Muscle layer of duodenum (tissue), 2 donors: ENCODE data around the gene FGFR4.

Experiments
- H3K27ac ChIP-seq: one replicate; pipeline ENCODE4 v1.7.0; 2013; ENCODE audit warnings: mild to moderate bottlenecking, low read length
- H3K27me3 ChIP-seq: one replicate; pipeline ENCODE4 v1.7.0; 2013; ENCODE audit warnings: low read depth, mild to moderate bottlenecking, control low read depth, low read length
- H3K36me3 ChIP-seq, 2 donors: one replicate each; pipeline ENCODE4 v1.7.0; 2013; ENCODE audit warnings: low read length in 2 of 2, control low read depth in 1 of 2, mild to moderate bottlenecking in 1 of 2; ENCODE audit not compliant: insufficient read depth in 2 of 2, control insufficient read depth in 1 of 2
- H3K4me1 ChIP-seq, 2 donors: one replicate each; pipeline ENCODE4 v1.7.0; 2013; ENCODE audit warnings: low read length in 2 of 2, mild to moderate bottlenecking in 2 of 2, control low read depth in 1 of 2, moderate library complexity in 1 of 2; ENCODE audit not compliant: insufficient read depth in 2 of 2, control insufficient read depth in 1 of 2
- H3K4me3 ChIP-seq, 2 donors: one replicate each; pipeline ENCODE4 v1.7.0; 2013; ENCODE audit warnings: low read length in 2 of 2, low read depth in 1 of 2, mild to moderate bottlenecking in 1 of 2
- H3K9me3 ChIP-seq, 2 donors: one replicate each; pipeline ENCODE4 v1.7.0; 2013; ENCODE audit warnings: low read length in 2 of 2, control low read depth in 1 of 2, mild to moderate bottlenecking in 1 of 2; ENCODE audit not compliant: control insufficient read depth in 1 of 2
- donor health status: healthy.

The FGFR4 gene

DNA sequence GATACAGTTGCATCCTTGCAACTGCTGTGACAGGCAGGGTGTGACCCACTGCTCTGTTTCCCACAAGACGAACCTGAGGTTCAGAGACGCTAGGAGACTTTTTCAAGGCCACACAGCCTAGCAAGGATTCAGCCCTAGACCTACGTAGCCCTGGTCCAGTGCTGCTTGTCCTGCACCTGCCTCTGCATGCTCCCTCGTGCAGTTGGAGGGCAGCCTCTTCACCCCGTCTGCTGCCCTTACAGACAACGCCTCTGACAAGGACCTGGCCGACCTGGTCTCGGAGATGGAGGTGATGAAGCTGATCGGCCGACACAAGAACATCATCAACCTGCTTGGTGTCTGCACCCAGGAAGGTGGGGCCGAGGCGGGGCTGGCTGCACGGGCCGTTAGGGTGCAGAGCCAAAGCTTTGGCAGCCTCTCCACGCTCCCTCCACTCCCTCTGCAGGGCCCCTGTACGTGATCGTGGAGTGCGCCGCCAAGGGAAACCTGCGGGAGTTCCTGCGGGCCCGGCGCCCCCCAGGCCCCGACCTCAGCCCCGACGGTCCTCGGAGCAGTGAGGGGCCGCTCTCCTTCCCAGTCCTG lies 8.5 kb downstream of the FGFR4 start:
- Histone ChIP-seq H3K9me3 (no peaks in the 10 kb centered on the region), H3K27me3 (no peaks in the 10 kb centered on the region), H3K4me1 (peaks cover 0 to 16% of the 10 kb centered on the region in 2 donors), H3K27ac (no peak overlapping the region), H3K4me3 (no peak overlapping the region), H3K36me3 (no peaks in the 10 kb centered on the region)

DNA sequence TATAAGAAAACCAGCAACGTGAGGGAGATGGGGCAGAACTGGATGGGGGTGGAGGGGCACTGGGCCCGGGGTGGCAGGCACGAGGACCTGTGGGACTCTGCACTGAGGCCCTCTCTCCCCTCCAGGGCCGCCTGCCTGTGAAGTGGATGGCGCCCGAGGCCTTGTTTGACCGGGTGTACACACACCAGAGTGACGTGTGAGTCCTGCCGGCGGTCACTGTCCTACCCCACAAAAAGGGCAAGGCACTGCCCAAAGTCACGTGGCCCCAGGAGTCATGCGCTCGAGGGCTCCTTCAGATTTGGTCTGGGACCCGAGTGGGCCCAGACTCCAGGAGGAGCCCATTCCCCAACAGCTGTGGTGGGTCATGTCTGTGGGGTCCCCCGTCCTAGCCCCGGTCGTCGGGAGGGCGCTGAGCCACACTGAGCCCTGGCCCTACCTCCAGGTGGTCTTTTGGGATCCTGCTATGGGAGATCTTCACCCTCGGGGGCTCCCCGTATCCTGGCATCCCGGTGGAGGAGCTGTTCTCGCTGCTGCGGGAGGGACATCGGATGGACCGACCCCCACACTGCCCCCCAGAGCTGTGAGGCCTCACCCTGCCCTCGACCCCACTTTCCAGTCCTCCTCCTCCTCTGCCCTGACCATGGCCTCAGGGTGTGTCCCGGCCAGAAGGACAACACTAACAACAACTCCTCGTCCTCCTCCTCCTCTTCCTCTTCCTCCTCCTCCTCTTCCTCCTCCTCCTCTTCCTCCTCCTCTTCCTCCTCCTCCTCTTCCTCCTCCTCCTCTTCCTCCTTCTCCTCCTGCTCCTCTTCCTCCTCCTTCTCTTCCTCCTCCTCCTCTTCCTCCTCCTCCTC lies 9.7 kb downstream of the FGFR4 start:
- no peak overlapping the region for H3K27ac ChIP-seq
- no peaks in the 10 kb centered on the region for H3K36me3 ChIP-seq
- H3K9me3 ChIP-seq: no peaks in the 10 kb centered on the region

DNA sequence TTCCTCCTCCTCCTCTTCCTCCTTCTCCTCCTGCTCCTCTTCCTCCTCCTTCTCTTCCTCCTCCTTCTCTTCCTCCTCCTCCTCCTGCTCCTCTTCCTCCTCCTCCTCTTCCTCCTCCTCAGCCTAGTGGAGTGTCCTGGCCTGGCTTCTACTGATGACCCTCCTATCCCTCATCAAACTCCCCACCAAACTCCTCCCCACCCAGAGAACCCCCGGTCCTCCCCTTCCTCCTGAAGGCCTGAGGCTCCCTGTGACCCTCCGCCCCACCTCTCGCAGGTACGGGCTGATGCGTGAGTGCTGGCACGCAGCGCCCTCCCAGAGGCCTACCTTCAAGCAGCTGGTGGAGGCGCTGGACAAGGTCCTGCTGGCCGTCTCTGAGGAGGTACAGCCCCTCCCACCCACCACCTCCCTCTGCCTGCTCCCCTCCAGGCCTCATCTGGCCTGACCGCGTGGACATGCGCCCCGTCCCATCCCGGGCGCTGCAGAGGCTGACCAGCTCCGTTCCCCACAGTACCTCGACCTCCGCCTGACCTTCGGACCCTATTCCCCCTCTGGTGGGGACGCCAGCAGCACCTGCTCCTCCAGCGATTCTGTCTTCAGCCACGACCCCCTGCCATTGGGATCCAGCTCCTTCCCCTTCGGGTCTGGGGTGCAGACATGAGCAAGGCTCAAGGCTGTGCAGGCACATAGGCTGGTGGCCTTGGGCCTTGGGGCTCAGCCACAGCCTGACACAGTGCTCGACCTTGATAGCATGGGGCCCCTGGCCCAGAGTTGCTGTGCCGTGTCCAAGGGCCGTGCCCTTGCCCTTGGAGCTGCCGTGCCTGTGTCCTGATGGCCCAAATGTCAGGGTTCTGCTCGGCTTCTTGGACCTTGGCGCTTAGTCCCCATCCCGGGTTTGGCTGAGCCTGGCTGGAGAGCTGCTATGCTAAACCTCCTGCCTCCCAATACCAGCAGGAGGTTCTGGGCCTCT lies 10.6 kb downstream of the FGFR4 start:
- H3K27ac ChIP-seq: no peak overlapping the region
- H3K36me3 ChIP-seq: no peaks in the 10 kb centered on the region

More for the DNA sequence above, 9.7 kb downstream of the FGFR4 start:
- Histone ChIP-seq H3K4me1 (peaks cover 0 to 15% of the 10 kb centered on the region in 2 donors), H3K27me3 (no peaks in the 10 kb centered on the region), H3K4me3 (no peak overlapping the region)

DNA sequence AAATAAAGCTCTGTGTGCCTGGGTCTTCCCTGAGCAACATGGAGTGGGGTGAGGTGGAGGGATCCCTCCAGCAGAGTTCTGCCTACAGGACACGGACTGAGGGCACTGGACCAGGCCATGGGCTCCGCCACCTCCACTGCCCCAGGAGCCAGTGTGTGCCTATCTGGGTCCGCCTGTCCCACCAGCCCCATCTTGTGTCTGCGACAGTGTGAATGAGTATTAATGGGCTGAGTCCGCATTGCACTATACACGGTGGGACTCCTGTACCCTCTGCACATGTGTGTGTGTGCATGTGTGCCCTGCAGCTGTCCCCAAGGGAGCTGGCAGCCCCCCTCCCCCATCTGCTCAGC lies 11.4 kb downstream of the FGFR4 start:
- no peaks in the 10 kb centered on the region for H3K27me3 ChIP-seq
- no peak overlapping the region for H3K27ac ChIP-seq
- H3K4me3 ChIP-seq: no peak overlapping the region
- peaks cover 0 to 15% of the 10 kb centered on the region in 2 donors for H3K4me1 ChIP-seq
- H3K9me3 ChIP-seq: no peaks in the 10 kb centered on the region
- no peaks in the 10 kb centered on the region for H3K36me3 ChIP-seq

More for the DNA sequence above, 10.6 kb downstream of the FGFR4 start:
- peaks cover 0 to 15% of the 10 kb centered on the region in 2 donors for H3K4me1 ChIP-seq
- H3K27me3 ChIP-seq: no peaks in the 10 kb centered on the region
- H3K9me3 ChIP-seq: no peaks in the 10 kb centered on the region
- H3K4me3 ChIP-seq: no peak overlapping the region

DNA sequence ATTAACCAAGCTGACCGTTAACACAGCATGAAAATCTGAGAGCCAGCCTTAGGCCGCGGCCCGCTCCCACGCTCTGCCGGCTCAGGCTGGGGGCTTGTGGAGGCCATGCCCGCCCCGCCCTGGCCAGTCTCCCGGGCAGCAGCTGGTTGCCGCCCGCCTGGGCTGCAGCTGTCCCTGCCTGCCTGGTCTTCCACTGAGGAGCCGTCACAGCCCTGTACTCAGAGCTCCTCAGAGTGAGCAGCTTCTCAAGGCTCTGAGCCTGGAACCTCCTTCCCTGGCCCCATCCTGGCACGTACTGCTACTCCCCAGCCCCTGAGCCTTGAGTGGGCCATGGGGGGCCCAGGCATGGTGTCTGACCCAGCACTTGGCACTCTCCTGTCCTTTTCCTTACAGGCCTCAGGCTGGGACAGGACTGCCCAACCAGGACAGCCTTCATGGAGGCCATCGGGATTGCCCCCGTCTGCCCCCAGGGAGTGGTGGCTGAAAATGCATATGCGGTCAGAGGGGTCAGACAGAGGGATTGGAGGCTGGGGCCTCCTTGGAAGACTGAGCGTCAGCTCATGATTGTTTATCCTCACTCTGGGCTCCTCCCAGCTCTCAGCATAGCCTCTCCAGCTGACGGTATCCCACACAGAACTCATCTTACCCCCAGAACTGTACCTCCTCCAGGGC lies 11.9 kb downstream of the FGFR4 start:
- H3K4me1 ChIP-seq: peaks cover 0 to 15% of the 10 kb centered on the region in 2 donors

DNA sequence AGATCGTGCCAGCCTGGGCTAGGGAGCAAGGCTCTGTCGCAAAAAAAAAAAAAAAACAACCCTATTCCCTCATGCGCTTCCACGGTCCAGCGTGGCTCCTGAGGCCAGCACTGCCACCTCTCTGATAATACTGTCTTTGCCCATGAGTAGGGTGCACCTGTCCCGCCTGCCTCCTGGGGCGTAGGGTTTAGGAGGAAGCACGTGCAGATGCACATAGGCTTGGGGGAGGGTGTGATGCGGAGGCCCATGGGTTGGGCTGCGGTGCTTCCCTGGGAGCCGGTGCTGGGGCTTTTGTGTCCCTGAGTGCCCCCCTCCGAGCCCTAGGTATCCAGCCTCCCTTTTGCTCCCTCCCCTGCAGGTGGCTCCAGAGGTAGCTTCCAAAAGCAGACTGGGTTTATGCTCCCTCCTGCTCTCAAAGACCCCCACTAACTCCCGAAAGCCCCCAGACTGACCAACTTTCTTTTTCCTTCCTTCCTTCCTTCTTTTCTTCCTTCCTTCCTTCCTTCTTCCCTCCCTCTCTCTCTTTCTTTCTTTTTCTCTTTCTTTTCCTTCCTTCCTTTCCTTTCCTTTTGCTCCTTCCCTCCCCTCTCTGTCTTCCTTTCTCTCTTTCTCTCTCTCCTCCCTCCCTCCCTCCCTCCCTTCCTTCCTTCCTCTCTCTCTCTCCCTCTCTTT lies 12.8 kb downstream of the FGFR4 start:
- peaks cover 0 to 15% of the 10 kb centered on the region in 2 donors for H3K4me1 ChIP-seq
- H3K27me3 ChIP-seq: no peaks in the 10 kb centered on the region
- H3K27ac ChIP-seq: no peak overlapping the region

More for the DNA sequence above, 11.9 kb downstream of the FGFR4 start:
- no peaks in the 10 kb centered on the region for H3K27me3 ChIP-seq
- H3K4me3 ChIP-seq: no peak overlapping the region
- no peak overlapping the region for H3K27ac ChIP-seq
- no peaks in the 10 kb centered on the region for H3K9me3 ChIP-seq
- no peaks in the 10 kb centered on the region for H3K36me3 ChIP-seq

DNA sequence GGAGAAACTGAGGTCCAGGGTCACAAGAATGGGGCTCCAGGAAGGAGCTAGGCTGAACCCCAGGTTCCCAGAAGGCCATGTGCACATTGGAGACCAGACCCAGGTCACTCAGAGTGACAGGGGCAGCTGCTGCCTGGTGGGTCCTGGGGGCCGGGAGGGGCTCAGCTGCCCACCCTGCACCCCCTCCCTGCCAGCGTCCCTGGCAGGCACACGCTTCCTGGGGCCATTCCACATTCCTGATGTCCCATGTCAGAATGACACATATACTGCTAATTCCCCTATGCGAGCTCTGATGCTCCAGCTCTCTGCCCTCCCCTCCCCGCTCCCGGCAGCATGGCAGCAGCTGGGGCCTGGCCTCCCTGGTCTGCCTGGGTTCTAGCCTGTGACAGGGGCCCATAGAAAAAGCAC lies 14.0 kb downstream of the FGFR4 start:
- no peaks in the 10 kb centered on the region for H3K27me3 ChIP-seq
- H3K4me1 ChIP-seq: peaks cover 0 to 7% of the 10 kb centered on the region in 2 donors
- H3K9me3 ChIP-seq: no peaks in the 10 kb centered on the region
- H3K36me3 ChIP-seq: no peaks in the 10 kb centered on the region
- H3K4me3 ChIP-seq: no peak overlapping the region
- no peak overlapping the region for H3K27ac ChIP-seq

More for the DNA sequence above, 12.8 kb downstream of the FGFR4 start:
- no peak overlapping the region for H3K4me3 ChIP-seq
- H3K9me3 ChIP-seq: no peaks in the 10 kb centered on the region
- H3K36me3 ChIP-seq: no peaks in the 10 kb centered on the region

DNA sequence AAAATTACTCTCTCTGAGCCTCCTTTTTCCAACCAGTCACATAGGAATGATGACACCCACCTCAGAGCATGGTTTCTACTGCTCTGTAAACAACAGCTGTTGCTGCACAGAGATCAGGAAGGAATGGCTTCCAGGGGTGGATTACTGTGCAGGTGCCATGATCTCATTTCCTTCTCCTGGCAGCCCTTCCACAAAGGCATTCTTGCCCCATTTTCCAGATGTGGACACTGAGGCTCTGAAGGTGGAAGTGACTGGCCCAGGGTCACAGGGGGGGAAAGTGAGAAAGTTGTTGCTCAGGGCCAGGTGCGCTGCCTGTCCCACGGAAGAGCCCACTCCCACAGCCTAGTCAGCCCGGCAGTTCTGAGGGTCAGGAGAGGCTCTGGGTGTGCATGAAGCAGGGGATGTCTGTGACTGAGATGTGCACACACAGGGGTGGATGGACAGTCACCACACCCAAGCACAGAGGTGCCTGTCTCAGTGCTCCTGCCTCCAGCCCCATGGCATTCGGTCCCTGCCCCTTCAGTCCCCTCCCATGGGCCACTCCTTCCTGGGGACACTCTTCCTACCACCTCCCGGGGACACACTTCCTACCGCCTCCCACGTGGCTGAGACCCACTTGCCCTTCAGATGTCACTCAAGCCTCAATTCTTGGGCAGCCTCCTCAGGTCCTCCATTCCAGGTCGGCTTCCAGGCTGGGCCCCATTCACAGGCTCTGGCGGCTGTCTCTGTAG lies 17.0 kb downstream of the FGFR4 start:
- Histone ChIP-seq H3K36me3 (no peaks in the 10 kb centered on the region), H3K27me3 (no peaks in the 10 kb centered on the region), H3K27ac (no peak overlapping the region), H3K4me3 (no peak overlapping the region), H3K9me3 (no peaks in the 10 kb centered on the region), H3K4me1 (peaks cover 0 to 4% of the 10 kb centered on the region in 2 donors)

DNA sequence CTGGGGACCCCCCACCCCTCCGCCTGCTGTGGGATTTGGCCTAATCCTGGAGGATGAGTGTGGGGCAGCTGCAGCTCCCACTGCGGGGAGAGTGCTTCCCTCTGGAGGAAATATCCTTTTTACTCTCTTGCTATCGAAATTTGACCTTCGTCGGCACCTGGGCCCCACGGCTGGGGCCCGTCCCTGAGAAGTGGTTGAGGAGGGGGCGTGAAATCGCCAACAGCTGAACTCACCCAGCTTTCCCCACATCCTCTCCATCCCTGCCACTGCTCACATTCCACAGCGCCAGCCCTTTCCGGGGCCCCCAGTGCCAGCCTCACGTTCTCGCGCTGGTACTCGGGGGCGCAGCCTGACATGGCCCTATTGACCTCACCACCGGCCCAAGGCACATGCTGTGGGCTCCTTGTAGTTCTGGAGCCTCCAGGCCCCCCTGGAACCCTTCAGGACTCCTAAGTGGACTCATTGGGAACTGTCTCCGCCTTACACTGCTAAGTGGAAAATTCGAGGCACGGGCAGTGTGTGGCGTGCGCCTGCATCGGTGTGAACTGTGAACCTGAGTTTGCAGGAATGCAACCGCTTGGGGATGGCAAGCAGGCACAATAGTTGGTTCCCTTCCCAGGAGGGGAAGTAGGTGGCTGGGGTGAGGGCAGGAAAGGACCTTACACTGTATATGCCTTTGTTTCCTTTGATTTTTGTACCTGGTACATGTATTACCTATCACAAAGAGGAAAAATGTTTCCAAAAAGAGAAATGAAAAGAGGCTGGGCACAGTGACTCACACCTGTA lies 19.2 kb downstream of the FGFR4 start:
- Histone ChIP-seq H3K27ac (no peak overlapping the region), H3K4me3 (no peak overlapping the region), H3K27me3 (no peaks in the 10 kb centered on the region)

More for the DNA sequence above, 19.2 kb downstream of the FGFR4 start:
- Histone ChIP-seq H3K9me3 (no peaks in the 10 kb centered on the region), H3K4me1 (peaks cover 0 to 2% of the 10 kb centered on the region in 2 donors), H3K36me3 (no peaks in the 10 kb centered on the region)
